OCI-LY7 (cell line): ENCODE results near the gene TMEM63A.

ENCODE experiments used
- EZH2phosphoT487 ChIP-seq: fragments of 200-600 bp; sonication (generic); IDR thresholded peaks from 2 replicates; pipeline ENCODE4 v1.6.1; 2018; ENCODE audit warnings: low read depth, borderline replicate concordance, mild to moderate bottlenecking, mixed run types, antibody characterized with exemption, low read length, moderate library complexity, mixed read lengths
- TF ChIP-seq, protein P1 (sequence below): fragments of 200-600 bp; sonication (generic); conservative IDR thresholded peaks from 2 replicates; pipeline ENCODE4 v1.5.1; 2014; ENCODE audit warnings: mild to moderate bottlenecking, antibody characterized with exemption, low read length, moderate library complexity, mixed read lengths

DNA sequence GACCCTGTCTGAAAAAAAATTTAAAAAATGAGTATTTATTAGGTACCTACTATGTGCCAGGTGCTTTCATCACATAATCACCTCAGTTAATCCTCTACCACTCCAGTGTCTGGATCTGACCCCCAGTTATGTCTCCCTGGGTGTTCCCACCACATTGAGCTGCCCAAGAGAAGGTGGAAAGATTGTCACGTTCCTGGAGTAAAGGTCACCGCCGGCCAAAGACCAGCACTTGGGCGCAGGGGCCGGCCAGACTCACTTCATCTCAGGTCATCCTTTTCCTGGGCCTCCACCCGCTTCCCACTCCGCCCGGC, 41.2 kb upstream of the TMEM63A start:
- no peak for TF ChIP-seq EZH2phosphoT487
- TF ChIP-seq, protein P1, sequence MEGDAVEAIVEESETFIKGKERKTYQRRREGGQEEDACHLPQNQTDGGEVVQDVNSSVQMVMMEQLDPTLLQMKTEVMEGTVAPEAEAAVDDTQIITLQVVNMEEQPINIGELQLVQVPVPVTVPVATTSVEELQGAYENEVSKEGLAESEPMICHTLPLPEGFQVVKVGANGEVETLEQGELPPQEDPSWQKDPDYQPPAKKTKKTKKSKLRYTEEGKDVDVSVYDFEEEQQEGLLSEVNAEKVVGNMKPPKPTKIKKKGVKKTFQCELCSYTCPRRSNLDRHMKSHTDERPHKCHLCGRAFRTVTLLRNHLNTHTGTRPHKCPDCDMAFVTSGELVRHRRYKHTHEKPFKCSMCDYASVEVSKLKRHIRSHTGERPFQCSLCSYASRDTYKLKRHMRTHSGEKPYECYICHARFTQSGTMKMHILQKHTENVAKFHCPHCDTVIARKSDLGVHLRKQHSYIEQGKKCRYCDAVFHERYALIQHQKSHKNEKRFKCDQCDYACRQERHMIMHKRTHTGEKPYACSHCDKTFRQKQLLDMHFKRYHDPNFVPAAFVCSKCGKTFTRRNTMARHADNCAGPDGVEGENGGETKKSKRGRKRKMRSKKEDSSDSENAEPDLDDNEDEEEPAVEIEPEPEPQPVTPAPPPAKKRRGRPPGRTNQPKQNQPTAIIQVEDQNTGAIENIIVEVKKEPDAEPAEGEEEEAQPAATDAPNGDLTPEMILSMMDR: no peak
